ENCODE results near the gene CHERP. TPM values are rescaled to one million over a fixed set of nuclear protein-coding genes. Genes with fewer than 3 reads are reported as not detected.

The CHERP gene
- total and polyA plus RNA-seq, 2 of the 13 experiments (the other 11 are each of a cell fraction or from before 2014, with no cell fraction given): 4.3 to 5.4 TPM

DNA sequence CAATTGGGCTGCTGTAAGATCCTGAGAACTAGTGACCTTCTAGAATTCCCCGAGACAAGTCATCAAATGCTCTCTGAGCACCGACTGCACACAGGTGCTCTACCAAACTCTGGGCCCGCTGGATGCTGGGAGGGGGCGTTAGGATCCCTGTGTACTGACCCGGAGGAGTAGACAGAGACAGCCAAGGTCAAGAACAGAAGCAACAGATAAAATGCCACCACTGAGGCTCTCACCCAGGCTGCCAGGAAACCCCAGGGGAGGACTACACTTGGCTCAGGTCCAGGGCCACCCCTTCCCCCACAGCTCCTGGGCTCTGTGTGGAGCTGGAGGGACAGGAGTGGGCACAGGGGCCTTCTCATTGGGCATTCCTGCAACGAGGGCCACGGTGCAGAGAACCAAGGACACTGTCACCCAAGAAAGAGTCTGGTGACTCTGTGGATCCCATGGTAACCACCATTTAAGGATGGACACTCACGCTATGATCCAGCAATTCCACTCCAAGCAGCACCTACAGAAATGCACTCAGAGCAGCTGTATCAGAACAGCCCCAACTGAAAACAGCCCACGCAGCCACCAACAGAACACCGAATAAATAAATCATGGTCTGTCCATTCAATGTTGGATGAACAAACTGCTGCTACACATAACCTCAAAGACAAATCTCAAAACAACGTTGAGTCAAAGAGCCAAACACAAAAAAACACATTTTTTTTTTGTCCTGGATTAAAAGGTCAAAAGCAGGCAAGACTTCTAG lies 46.8 kb upstream of the CHERP start:
- no peak overlapping the region for H3K4me3 ChIP-seq (replicated peaks in 1 of 3; ENCODE audit: insufficient read depth in 1 of 3, low read depth in 2 of 3, low read length in 3 of 3)
- no peaks in the 10 kb centered on the region for H3K27me3 ChIP-seq (ENCODE audit: control insufficient read depth in 1 of 2, insufficient read depth in 2 of 2, low read length in 2 of 2)
- H3K36me3 ChIP-seq (replicated peaks in 1 of 2; ENCODE audit: control insufficient read depth in 1 of 2, insufficient read depth in 2 of 2, low read length in 2 of 2): 0 out of 5 replicates have a peak, but pooled peaks cover 0 to 4% of the 10 kb centered on the region in 2 experiments
- H3K4me1 ChIP-seq (ENCODE audit: insufficient read depth, low read length): peaks cover 11% of the 10 kb centered on the region
- in situ Hi-C loops (cut with HindIII; ENCODE audit: extremely low pct_ligation_motif_present, low pct_unique_long_range_greater_than_20kb) (no loop called here), intact Hi-C loops (cut with micrococcal nuclease; ENCODE audit: unreplicated experiment) (no loop called here)
- H3K9ac ChIP-seq (ENCODE audit: insufficient read depth, low read depth, low read length): no peak overlapping the region
- WGBS (ENCODE audit: low lambda C conversion rate): 92% methylated on average over 9 of the region's 11 CpGs
- ATAC-seq (no peak), FAIRE-seq (no peak), DNase-seq (ENCODE audit: low spot score) (no peak)
- ChIA-PET CTCF (ENCODE audit: low intra/inter-chr PET ratio, low total read pairs) (no interaction called here), POLR2A (no interaction called here)
- peaks cover 86% of the 10 kb centered on the region for H3K79me2 ChIP-seq (ENCODE audit: insufficient read depth, low read length)
- TF ChIP-seq MLLT10 (CRISPR knock-in tag; IDR thresholded peaks at IDR 0.05) (no peak), ZNF205 (CRISPR knock-in tag; IDR thresholded peaks at IDR 0.05) (no peak), TEAD3 (CRISPR knock-in tag; optimal IDR thresholded peaks at IDR 0.05; ENCODE audit: borderline replicate concordance) (no peak), ZNF773 (CRISPR knock-in tag; IDR thresholded peaks at IDR 0.05; ENCODE audit: borderline replicate concordance) (no peak), CEBPZ (IDR thresholded peaks at IDR 0.05; ENCODE audit: low read length) (no peak), ZNF572 (CRISPR knock-in tag; IDR thresholded peaks at IDR 0.05) (no peak), ZXDC (CRISPR knock-in tag; IDR thresholded peaks at IDR 0.05) (no peak), ZNF562 (CRISPR knock-in tag; IDR thresholded peaks at IDR 0.05; ENCODE audit: borderline replicate concordance) (no peak)
- H4K20me1 ChIP-seq (ENCODE audit: insufficient read depth, low read length): peaks cover 9% of the 10 kb centered on the region
- no peak overlapping the region for H2AFZ ChIP-seq (ENCODE audit: low read length)
- no peaks in the 10 kb centered on the region for H3K9me3 ChIP-seq (ENCODE audit: low read length)
- no peak overlapping the region for H3K4me2 ChIP-seq (ENCODE audit: low read depth, low read length)
- H3K27ac ChIP-seq (ENCODE audit: extremely low read length, insufficient read depth, low read length): no peak overlapping the region
- no TSS peak for BruUV-seq (replicated peaks)

All from HepG2 (cell line).